Kidney (tissue), 14 donors: Measurements from ENCODE around the gene TCF7L1. TPM values are rescaled to one million over a fixed set of nuclear protein-coding genes. Genes with fewer than 3 reads are reported as not detected.
"Not testable (repeated sequence)": the region's sequence is repeated elsewhere in the genome, so short reads cannot be mapped to it uniquely, and the experiment has no call there.

ENCODE experiments used
- DNase-seq, 5 donors: peaks; one replicate each; pipeline ENCODE4 v3.0.0-alpha.2; 2013 to 2020
- FAIRE-seq: peaks from 2 replicates; lab custom pipeline; 2012; peaks lifted over from hg19 to GRCh38; lab: Jason Lieb, UNC
- H3K27ac ChIP-seq, 2 donors: one replicate each; pipeline ENCODE4 v1.7.0; 2013; ENCODE audit warnings: low read depth in 2 of 2, low read length in 2 of 2, inconsistent platforms in 1 of 2
- H3K27me3 ChIP-seq: one replicate; pipeline ENCODE4 v1.7.1; 2013; ENCODE audit warnings: low read length, inconsistent platforms; ENCODE audit not compliant: control insufficient read depth, insufficient read depth
- H3K36me3 ChIP-seq, 3 donors: one replicate each; pipeline versions ENCODE4 v1.7.0 to v1.7.1; 2013; ENCODE audit warnings: low read length in 3 of 3, control low read depth in 1 of 3, inconsistent platforms in 1 of 3; ENCODE audit not compliant: insufficient read depth in 3 of 3, control insufficient read depth in 2 of 3
- H3K4me1 ChIP-seq, 3 donors: one replicate each; pipeline versions ENCODE4 v1.7.0 to v1.7.1; 2013; ENCODE audit warnings: low read length in 3 of 3, inconsistent platforms in 1 of 3, low read depth in 1 of 3; ENCODE audit not compliant: control insufficient read depth in 2 of 3, insufficient read depth in 2 of 3
- H3K4me3 ChIP-seq, 3 donors: one replicate each; pipeline versions ENCODE4 v1.7.0 to v1.8.1; 2013; ENCODE audit warnings: low read length in 3 of 3, control low read depth in 1 of 3, inconsistent platforms in 1 of 3
- H3K9ac ChIP-seq, 3 donors: one replicate each; pipeline versions ENCODE4 v1.7.0 to v1.7.1; 2013; ENCODE audit warnings: low read length in 3 of 3, control low read depth in 1 of 3, inconsistent platforms in 1 of 3
- H3K9me3 ChIP-seq, 3 donors: one replicate each; pipeline versions ENCODE4 v1.7.0 to v1.7.1; 2013; ENCODE audit warnings: low read length in 3 of 3, control low read depth in 1 of 3, inconsistent platforms in 1 of 3; ENCODE audit not compliant: control insufficient read depth in 2 of 3, insufficient read depth in 1 of 3
- intact Hi-C: fragments of 100-400 bp; cut with DNase I; formaldehyde crosslinking; loops from one replicate; pipeline ENCODE4 v1.11.1; 2022
- polyA plus RNA-seq: library from polyadenylated mRNA; stranded (reverse); fragments of 350-450 nt; fragmentation: Illumina TruSeq; extraction: RNeasy Lipid Tissue Mini Kit (QIAGEN cat#74804); gene quantifications from one replicate; pipeline ENCODE4 v1.2.3, GENCODE V29; 2014; ENCODE audit warnings: low read depth, low replicate concordance; ENCODE audit not compliant: insufficient read depth
- total RNA-seq: library from RNA; stranded (reverse); fragmentation: NEBNext Ultra II Directional; extraction: Animal tissue kit (Norgen Biotek cat#: 25700); gene quantifications from one replicate; pipeline ENCODE4 v1.2.1, GENCODE V29; 2021
- TF ChIP-seq, protein P1 (sequence below): IDR thresholded peaks from 3 replicates; pipeline ENCODE4 v1.5.1; 2012; ENCODE audit warnings: mild to moderate bottlenecking, moderate library complexity, borderline replicate concordance; ENCODE audit not compliant: insufficient read depth; ENCODE audit errors: extremely low read depth
- donor health status: control.
- donor health status: control.
- donor health status: control.
- donor health status: control.
- donor health status: control.
- donor health status: DM: yes; HTN: yes; CAD: no.
- donor health status: Normal renal cell carcinoma (clear cell type).

Gene TCF7L1
- total and polyA plus RNA-seq, 2 donors from 2014 or later = 10.2 to 12.5 TPM

DNA sequence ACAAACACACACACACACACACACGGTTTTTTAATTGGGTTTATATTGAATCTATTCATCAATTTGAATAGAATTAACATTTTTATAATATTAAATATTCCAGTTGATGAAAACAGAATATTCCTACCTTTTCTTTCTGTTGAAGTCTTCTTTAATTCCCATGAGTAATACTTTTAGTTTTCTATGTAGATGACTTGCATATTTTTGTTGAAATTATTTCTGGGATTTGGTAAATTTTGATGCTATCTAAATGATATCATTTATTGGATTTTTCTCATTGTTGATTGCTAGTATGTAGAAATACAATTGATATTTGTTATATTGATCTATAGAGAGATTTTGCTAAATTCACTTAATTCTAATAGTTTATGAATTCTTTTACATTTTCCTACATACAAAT is 12.8 kb upstream of the TCF7L1 start:
- H3K9me3 ChIP-seq = no peaks in the 10 kb centered on the region
- H3K27me3 ChIP-seq = no peaks in the 10 kb centered on the region
- no peaks in the 10 kb centered on the region for H3K36me3 ChIP-seq
- DNase-seq (no peak), FAIRE-seq (peak; percentile 29)
- no peak overlapping the region for H3K4me3 ChIP-seq
- no peak overlapping the region for H3K9ac ChIP-seq
- TF ChIP-seq, protein P1, sequence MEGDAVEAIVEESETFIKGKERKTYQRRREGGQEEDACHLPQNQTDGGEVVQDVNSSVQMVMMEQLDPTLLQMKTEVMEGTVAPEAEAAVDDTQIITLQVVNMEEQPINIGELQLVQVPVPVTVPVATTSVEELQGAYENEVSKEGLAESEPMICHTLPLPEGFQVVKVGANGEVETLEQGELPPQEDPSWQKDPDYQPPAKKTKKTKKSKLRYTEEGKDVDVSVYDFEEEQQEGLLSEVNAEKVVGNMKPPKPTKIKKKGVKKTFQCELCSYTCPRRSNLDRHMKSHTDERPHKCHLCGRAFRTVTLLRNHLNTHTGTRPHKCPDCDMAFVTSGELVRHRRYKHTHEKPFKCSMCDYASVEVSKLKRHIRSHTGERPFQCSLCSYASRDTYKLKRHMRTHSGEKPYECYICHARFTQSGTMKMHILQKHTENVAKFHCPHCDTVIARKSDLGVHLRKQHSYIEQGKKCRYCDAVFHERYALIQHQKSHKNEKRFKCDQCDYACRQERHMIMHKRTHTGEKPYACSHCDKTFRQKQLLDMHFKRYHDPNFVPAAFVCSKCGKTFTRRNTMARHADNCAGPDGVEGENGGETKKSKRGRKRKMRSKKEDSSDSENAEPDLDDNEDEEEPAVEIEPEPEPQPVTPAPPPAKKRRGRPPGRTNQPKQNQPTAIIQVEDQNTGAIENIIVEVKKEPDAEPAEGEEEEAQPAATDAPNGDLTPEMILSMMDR = no peak
- H3K27ac ChIP-seq = no peak overlapping the region
- H3K4me1 ChIP-seq = no peaks in the 10 kb centered on the region
- intact Hi-C loops = no loop called here

GRCh38 chr2:85126462-85126861 is 6.7 kb upstream of the TCF7L1 start:
- intact Hi-C loops, H3K36me3 ChIP-seq, H3K27ac ChIP-seq, H3K9me3 ChIP-seq, DNase-seq, H3K27me3 ChIP-seq, H3K4me3 ChIP-seq, H3K4me1 ChIP-seq, FAIRE-seq, H3K9ac ChIP-seq: not testable (repeated sequence)

DNA sequence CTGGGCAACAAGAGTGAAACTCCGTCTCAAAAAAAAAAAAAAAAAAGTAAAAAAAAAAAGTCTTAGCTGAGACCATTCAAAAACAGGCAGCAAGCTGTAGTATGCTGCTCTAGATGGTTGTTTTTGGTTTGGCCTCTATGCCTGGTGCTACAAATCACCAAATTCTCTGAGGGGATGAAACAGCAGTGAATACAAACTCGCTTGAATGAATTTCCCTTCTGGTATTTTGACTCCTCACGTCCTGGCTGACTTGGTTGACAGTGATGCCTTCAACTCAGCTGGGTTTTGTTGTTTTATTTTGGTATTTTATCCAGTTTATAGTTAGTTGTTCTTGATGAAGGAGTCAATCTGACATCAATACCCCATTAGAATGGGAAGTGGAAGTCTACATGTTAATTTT is 3.3 kb upstream of the TCF7L1 start:
- H3K27ac ChIP-seq = no peak overlapping the region
- DNase-seq = no peak
- TF ChIP-seq, protein P1 = no peak
- H3K4me1 ChIP-seq = peaks cover 0 to 7% (median 2%) of the 10 kb centered on the region in 3 donors
- no peaks in the 10 kb centered on the region for H3K36me3 ChIP-seq
- no peak for FAIRE-seq
- H3K4me3 ChIP-seq = no peak overlapping the region
- no peaks in the 10 kb centered on the region for H3K9me3 ChIP-seq
- H3K9ac ChIP-seq = no peak overlapping the region
- intact Hi-C loops = loop anchor here (10.0 kb wide), 1 partner anchor 145 kb away; no protein-coding TSS in a partner anchor
- no peaks in the 10 kb centered on the region for H3K27me3 ChIP-seq

- TF ChIP-seq, protein P1 = no peak
- FAIRE-seq = no peak
- no peaks in the 10 kb centered on the region for H3K36me3 ChIP-seq
- no peak overlapping the region for H3K27ac ChIP-seq
- no peak overlapping the region for H3K9ac ChIP-seq
- H3K27me3 ChIP-seq = no peaks in the 10 kb centered on the region
- peaks cover 0 to 7% (median 4%) of the 10 kb centered on the region in 3 donors for H3K4me1 ChIP-seq
- DNase-seq = no peak
- H3K9me3 ChIP-seq = no peaks in the 10 kb centered on the region
- intact Hi-C loops = loop anchor here (10.0 kb wide), 1 partner anchor 144 kb away; no protein-coding TSS in a partner anchor
- no peak overlapping the region for H3K4me3 ChIP-seq
Observed at GRCh38 chr2:85130407-85130806, 2.8 kb upstream of the TCF7L1 start.
